ENCODE data around the gene STRIP1. TPM values are rescaled to one million over a fixed set of nuclear protein-coding genes. Genes with fewer than 3 reads are reported as not detected.

STRIP1 gene
- total and polyA plus RNA-seq, 2 donors (not counting 1 experiment from before 2014, with no cell fraction given): 17.2 to 43.8 TPM

DNA sequence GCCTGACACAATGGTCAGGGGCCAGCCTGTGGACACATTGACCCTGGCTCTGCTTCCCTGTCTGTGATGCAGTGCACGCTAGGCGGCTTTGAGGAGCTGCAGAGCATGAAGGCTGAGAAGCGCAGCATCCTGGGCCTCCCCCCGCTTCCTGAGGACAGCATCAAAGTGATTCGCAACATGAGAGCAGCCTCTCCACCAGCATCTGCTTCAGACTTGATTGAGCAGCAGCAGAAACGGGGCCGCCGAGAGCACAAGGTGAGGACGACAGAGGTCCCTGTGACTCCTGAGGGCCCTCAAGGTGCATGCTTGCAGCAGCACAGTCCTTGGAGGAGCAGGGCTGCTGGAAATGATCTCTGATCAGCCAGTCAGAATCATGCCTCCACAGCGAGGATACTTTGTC lies 8.6 kb downstream of the STRIP1 start:
- no peak overlapping the region for H3K4me2 ChIP-seq (ENCODE audit: extremely low read depth, insufficient read depth, low read length)
- TF ChIP-seq EZH2 (IDR thresholded peaks at IDR 0.05; ENCODE audit: low read length, missing control alignments): no peak
- TF ChIP-seq, protein P1, sequence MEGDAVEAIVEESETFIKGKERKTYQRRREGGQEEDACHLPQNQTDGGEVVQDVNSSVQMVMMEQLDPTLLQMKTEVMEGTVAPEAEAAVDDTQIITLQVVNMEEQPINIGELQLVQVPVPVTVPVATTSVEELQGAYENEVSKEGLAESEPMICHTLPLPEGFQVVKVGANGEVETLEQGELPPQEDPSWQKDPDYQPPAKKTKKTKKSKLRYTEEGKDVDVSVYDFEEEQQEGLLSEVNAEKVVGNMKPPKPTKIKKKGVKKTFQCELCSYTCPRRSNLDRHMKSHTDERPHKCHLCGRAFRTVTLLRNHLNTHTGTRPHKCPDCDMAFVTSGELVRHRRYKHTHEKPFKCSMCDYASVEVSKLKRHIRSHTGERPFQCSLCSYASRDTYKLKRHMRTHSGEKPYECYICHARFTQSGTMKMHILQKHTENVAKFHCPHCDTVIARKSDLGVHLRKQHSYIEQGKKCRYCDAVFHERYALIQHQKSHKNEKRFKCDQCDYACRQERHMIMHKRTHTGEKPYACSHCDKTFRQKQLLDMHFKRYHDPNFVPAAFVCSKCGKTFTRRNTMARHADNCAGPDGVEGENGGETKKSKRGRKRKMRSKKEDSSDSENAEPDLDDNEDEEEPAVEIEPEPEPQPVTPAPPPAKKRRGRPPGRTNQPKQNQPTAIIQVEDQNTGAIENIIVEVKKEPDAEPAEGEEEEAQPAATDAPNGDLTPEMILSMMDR (conservative IDR thresholded peaks at IDR 0.05 in 1 of 2, IDR thresholded peaks at IDR 0.05 in 1 of 2; ENCODE audit: low read depth in 1 of 2, low read length in 2 of 2): no peak
- H3K79me2 ChIP-seq (ENCODE audit: control insufficient read depth, insufficient read depth, low read length): no peaks in the 10 kb centered on the region
- no peaks in the 10 kb centered on the region for H3K9me3 ChIP-seq (ENCODE audit: control insufficient read depth, insufficient read depth, low read depth, low read length)
- peaks cover 35% of the 10 kb centered on the region for H3K36me3 ChIP-seq (ENCODE audit: control insufficient read depth, insufficient read depth, low read length)
- no peaks in the 10 kb centered on the region for H4K20me1 ChIP-seq (ENCODE audit: control insufficient read depth, extremely low read depth, insufficient read depth, low read length)
- H3K4me1 ChIP-seq (ENCODE audit: control insufficient read depth, extremely low read depth, insufficient read depth, low read length): no peaks in the 10 kb centered on the region
- H3K9ac ChIP-seq (ENCODE audit: insufficient read depth, low read length): no peak overlapping the region
- H3K27ac ChIP-seq (ENCODE audit: insufficient read depth, low read length): no peak overlapping the region
- DNase-seq (ENCODE audit: low read depth in 2 of 2): no peak
- no peaks in the 10 kb centered on the region for H3K27me3 ChIP-seq (ENCODE audit: control insufficient read depth, insufficient read depth, low read length)
- no peak overlapping the region for H2AFZ ChIP-seq (ENCODE audit: low read length)
- H3K4me3 ChIP-seq (replicated peaks in 1 of 4; ENCODE audit: control extremely low read depth in 1 of 4, insufficient read depth in 1 of 4, low read depth in 3 of 4, low read length in 4 of 4): no peak overlapping the region

DNA sequence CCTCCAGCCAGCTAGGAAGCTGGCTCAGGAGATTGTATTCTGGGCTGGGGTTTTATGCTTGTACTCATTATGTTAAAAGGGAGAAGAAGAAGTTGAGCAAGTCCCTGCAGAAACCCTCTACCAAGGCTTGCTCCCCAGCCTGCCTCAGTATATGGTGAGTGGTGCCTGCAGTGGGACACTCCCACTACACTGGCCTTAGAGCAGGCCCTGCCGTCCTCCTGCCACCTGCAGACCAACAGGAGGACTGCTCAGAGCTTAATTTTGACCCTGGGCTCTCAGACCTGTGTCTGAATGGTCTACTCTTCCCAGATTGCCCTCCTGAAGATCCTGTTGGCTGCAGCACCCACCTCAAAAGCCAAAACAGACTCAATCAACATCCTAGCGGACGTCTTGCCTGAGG lies 13.0 kb downstream of the STRIP1 start:
- Histone ChIP-seq H3K9me3 (ENCODE audit: control insufficient read depth, insufficient read depth, low read depth, low read length) (no peaks in the 10 kb centered on the region), H3K9ac (ENCODE audit: insufficient read depth, low read length) (no peak overlapping the region), H3K4me3 (replicated peaks in 1 of 4; ENCODE audit: control extremely low read depth in 1 of 4, insufficient read depth in 1 of 4, low read depth in 3 of 4, low read length in 4 of 4) (no peak overlapping the region), H4K20me1 (ENCODE audit: control insufficient read depth, extremely low read depth, insufficient read depth, low read length) (no peaks in the 10 kb centered on the region), H3K79me2 (ENCODE audit: control insufficient read depth, insufficient read depth, low read length) (no peaks in the 10 kb centered on the region), H3K27ac (ENCODE audit: insufficient read depth, low read length) (no peak overlapping the region), H3K27me3 (ENCODE audit: control insufficient read depth, insufficient read depth, low read length) (no peaks in the 10 kb centered on the region), H3K4me2 (ENCODE audit: extremely low read depth, insufficient read depth, low read length) (no peak overlapping the region), H3K4me1 (ENCODE audit: control insufficient read depth, extremely low read depth, insufficient read depth, low read length) (peaks cover 7% of the 10 kb centered on the region), H2AFZ (ENCODE audit: low read length) (no peak overlapping the region), H3K36me3 (ENCODE audit: control insufficient read depth, insufficient read depth, low read length) (peaks cover 30% of the 10 kb centered on the region)
- no peak for DNase-seq (ENCODE audit: low read depth in 2 of 2)
- TF ChIP-seq, protein P1 (conservative IDR thresholded peaks at IDR 0.05 in 1 of 2, IDR thresholded peaks at IDR 0.05 in 1 of 2; ENCODE audit: low read depth in 1 of 2, low read length in 2 of 2): no peak
- no peak for TF ChIP-seq EZH2 (IDR thresholded peaks at IDR 0.05; ENCODE audit: low read length, missing control alignments)

DNA sequence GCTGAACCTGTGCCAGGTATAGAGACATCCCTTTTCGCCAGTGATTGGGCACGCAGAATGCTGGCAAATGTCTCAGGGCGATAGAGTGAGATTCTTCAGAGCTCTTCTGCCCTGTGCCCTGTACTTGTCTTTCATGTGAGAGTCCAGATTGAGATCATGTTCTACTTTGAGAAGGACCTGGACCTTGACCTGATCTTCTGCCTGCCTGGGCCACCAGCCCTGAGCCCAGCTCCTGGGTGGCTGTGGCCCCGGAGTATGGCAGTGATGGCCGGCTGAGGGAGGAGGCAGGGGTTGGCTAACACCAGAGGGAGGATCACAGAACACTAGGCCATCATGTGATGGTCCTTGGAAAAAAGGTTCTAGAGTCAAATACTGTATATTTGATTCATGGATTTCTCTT lies 13.8 kb downstream of the STRIP1 start:
- Histone ChIP-seq H3K9ac (ENCODE audit: insufficient read depth, low read length) (no peak overlapping the region), H3K9me3 (ENCODE audit: control insufficient read depth, insufficient read depth, low read depth, low read length) (no peaks in the 10 kb centered on the region), H2AFZ (ENCODE audit: low read length) (no peak overlapping the region), H3K4me1 (ENCODE audit: control insufficient read depth, extremely low read depth, insufficient read depth, low read length) (peaks cover 7% of the 10 kb centered on the region), H3K4me2 (ENCODE audit: extremely low read depth, insufficient read depth, low read length) (no peak overlapping the region), H3K79me2 (ENCODE audit: control insufficient read depth, insufficient read depth, low read length) (no peaks in the 10 kb centered on the region), H3K27ac (ENCODE audit: insufficient read depth, low read length) (no peak overlapping the region), H3K36me3 (ENCODE audit: control insufficient read depth, insufficient read depth, low read length) (peaks cover 25% of the 10 kb centered on the region), H3K27me3 (ENCODE audit: control insufficient read depth, insufficient read depth, low read length) (no peaks in the 10 kb centered on the region), H3K4me3 (replicated peaks in 1 of 4; ENCODE audit: control extremely low read depth in 1 of 4, insufficient read depth in 1 of 4, low read depth in 3 of 4, low read length in 4 of 4) (no peak overlapping the region), H4K20me1 (ENCODE audit: control insufficient read depth, extremely low read depth, insufficient read depth, low read length) (no peaks in the 10 kb centered on the region)
- DNase-seq (ENCODE audit: low read depth in 2 of 2): no peak
- no peak for TF ChIP-seq EZH2 (IDR thresholded peaks at IDR 0.05; ENCODE audit: low read length, missing control alignments)
- TF ChIP-seq, protein P1 (conservative IDR thresholded peaks at IDR 0.05 in 1 of 2, IDR thresholded peaks at IDR 0.05 in 1 of 2; ENCODE audit: low read depth in 1 of 2, low read length in 2 of 2): no peak

Measured in fibroblast of lung (primary cell).